HFF-Myc (cell line): Measurements from ENCODE around the gene PCDH7.

Experiments used
- DNase-seq: peaks from one replicate; pipeline ENCODE4 v3.0.0-alpha.2; 2011; ENCODE audit warnings: low read depth; ENCODE audit errors: extremely low read depth
- H3K4me3 ChIP-seq: replicated peaks from 2 replicates; pipeline ENCODE4 v1.5.1; 2011; ENCODE audit warnings: low read depth, mild to moderate bottlenecking, control low read depth, low read length
- CTCF ChIP-seq: IDR thresholded peaks from 2 replicates; pipeline ENCODE4 v1.5.1; 2012; ENCODE audit warnings: mild to moderate bottlenecking, low read depth, low read length, control low read depth; ENCODE audit errors: missing control alignments

The PCDH7 gene

GRCh38 chr4:30763321-30763727 is 43.2 kb downstream of the PCDH7 start:
- no peak for DNase-seq
- H3K4me3 ChIP-seq = no peak overlapping the region
- no peak for TF ChIP-seq CTCF

DNA sequence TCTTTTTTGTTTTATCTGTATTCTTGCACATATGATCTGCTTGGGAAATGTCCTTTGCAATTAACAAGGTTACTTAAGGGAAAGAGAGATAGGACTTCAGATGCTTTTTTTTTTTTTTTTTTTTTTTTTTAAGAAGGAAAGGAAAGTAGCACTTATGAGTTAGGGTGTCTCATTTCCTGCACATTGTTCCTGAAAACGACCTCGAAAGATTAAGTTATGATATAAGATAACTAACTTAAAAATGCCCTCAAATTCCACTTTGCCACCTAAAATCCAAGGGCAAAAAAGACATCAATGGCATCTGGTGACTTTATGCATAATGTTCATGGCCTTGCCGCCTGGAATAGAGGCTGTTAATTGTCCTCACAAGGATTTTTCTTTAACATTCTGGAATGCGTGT is 44.9 kb downstream of the PCDH7 start:
- no peak overlapping the region for H3K4me3 ChIP-seq
- no peak for TF ChIP-seq CTCF

DNA sequence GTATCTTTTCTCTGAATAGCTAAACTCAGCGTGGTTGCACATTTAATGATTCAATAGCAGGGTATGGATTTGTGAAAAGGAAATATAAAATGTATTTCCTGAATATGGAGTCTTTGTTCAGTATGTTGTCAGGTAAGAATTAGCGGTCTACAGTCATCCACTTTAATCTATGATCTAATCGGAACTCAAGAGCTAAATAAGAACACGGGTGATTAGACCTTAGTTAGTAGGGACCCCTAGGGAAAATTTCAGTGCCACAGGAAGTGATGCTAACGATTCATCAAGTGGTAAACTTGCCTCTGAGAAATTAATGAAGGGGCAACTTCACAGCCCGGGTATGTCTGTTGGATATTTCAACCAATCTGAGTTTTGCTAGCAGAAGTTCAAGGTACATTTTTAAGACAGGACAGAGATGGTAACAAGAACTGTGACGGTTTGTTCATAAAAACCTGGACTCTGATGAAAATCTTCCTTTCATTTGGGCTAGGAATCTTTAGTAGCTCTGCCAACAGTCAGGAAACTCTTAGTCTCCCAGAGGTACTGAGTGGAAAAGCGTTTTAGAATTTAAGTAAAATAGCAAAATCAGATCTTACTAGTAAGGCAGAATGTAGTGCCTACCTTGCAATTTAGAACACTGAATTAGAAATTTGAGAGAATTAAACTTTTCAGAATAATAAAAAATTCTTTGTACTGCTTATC is 47.1 kb downstream of the PCDH7 start:
- no peak for TF ChIP-seq CTCF
- H3K4me3 ChIP-seq = no peak overlapping the region
- no peak for DNase-seq

More for the DNA sequence above, 44.9 kb downstream of the PCDH7 start:
- no peak for DNase-seq

- no peak for TF ChIP-seq CTCF
- no peak for DNase-seq
- H3K4me3 ChIP-seq = no peak overlapping the region
These were observed 48.1 kb downstream of the PCDH7 start for GRCh38 chr4:30768277-30768676.

DNA sequence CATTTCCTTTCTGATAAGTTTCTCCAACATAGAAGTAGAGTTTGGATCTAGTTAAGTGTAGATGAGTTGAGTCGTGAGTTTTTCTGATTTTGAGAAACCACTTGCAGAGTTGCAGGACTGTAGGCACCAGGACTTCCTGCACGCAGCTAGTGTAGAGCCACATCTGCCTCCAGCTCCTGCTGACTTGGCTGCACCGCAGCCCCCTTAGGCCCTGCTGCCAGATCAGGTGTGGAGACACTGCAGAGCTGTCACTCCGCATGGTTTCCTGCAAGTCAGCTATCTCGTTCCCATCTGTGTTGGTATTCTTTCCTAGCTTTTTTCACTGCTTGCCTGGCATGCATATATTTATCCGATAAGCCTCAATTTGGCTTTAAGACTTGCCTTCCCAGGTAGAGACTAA is 48.9 kb downstream of the PCDH7 start:
- H3K4me3 ChIP-seq = no peak overlapping the region
- no peak for DNase-seq

DNA sequence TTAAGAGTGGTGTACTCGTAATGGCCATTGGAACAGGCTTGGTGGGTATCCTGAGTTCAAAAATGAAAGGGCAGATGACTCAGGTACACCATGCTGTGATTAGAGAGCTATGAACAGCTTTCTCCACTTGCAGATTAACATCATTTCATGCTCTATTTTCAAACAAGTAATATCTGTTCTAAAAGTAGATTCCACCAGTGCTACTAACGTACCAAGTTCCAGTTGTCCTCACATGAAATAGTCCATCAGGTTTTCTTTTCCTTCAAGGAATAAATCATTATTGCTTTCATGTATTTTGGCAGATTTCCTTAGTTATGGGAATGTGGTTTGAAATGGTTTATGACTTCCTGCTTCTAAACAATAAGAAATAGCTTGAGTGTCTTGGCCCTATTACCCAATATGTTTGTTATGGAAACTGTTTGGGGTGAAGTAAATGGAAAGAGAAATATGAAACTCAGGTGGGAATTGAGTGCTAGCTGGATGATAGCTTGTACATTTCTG is 49.9 kb downstream of the PCDH7 start:
- TF ChIP-seq CTCF = no peak
- DNase-seq = no peak
- H3K4me3 ChIP-seq = no peak overlapping the region

More for the DNA sequence above, 48.9 kb downstream of the PCDH7 start:
- TF ChIP-seq CTCF = no peak

GRCh38 chr4:30770812-30771211 is 50.6 kb downstream of the PCDH7 start:
- DNase-seq = no peak
- no peak for TF ChIP-seq CTCF

More at GRCh38 chr4:30770812-30771211, 50.6 kb downstream of the PCDH7 start:
- H3K4me3 ChIP-seq = no peak overlapping the region
